Stomach smooth muscle (tissue), 2 donors: ENCODE data around the gene RABGAP1L.

ENCODE experiments used
- H3K27ac ChIP-seq: one replicate; pipeline ENCODE4 v1.7.0; 2013; ENCODE audit warnings: mild to moderate bottlenecking, low read length, inconsistent platforms
- H3K27me3 ChIP-seq, 2 donors: one replicate each; pipeline ENCODE4 v1.7.0; 2013; ENCODE audit warnings: low read length in 2 of 2; ENCODE audit not compliant: insufficient read depth in 2 of 2, control insufficient read depth in 1 of 2
- H3K36me3 ChIP-seq, 2 donors: one replicate each; pipeline ENCODE4 v1.7.0; 2013; ENCODE audit warnings: low read length in 2 of 2; ENCODE audit not compliant: control insufficient read depth in 2 of 2, insufficient read depth in 2 of 2
- H3K4me1 ChIP-seq: one replicate; pipeline ENCODE4 v1.7.0; 2013; ENCODE audit warnings: low read length; ENCODE audit not compliant: control insufficient read depth, insufficient read depth
- H3K4me3 ChIP-seq, 2 donors: one replicate each; pipeline ENCODE4 v1.7.0; 2013; ENCODE audit warnings: low read length in 2 of 2
- H3K9ac ChIP-seq, 2 donors: one replicate each; pipeline ENCODE4 v1.7.0; 2013; ENCODE audit warnings: low read length in 2 of 2, mild to moderate bottlenecking in 1 of 2
- H3K9me3 ChIP-seq, 2 donors: one replicate each; pipeline ENCODE4 v1.7.0; 2013; ENCODE audit warnings: low read length in 2 of 2; ENCODE audit not compliant: control insufficient read depth in 2 of 2
- donor health status: healthy.
- donor health status: Pancreatic carcinoma.

RABGAP1L gene

DNA sequence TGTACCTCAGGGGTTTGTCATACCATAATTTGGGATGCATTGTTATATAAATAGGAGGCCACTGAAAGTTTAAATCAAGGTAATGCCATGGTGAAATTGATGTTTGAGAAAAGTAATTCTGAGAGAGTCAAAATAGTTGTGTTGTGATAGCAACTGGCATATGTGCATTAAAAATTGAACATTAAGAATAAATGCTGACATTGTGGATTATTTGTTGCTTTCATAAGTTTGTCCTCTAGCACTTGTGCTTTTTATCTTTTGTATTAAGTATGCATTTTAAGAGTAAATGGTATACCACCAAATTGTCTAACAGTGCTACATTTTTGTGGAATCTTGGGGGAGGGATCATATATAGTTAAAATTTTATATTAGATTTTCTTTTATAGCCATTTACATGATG, 564.5 kb downstream of the RABGAP1L start:
- H3K27me3 ChIP-seq: no peaks in the 10 kb centered on the region
- no peaks in the 10 kb centered on the region for H3K36me3 ChIP-seq
- H3K9me3 ChIP-seq: no peaks in the 10 kb centered on the region
- H3K27ac ChIP-seq: no peak overlapping the region
- no peak overlapping the region for H3K9ac ChIP-seq
- no peak overlapping the region for H3K4me3 ChIP-seq
- no peaks in the 10 kb centered on the region for H3K4me1 ChIP-seq

DNA sequence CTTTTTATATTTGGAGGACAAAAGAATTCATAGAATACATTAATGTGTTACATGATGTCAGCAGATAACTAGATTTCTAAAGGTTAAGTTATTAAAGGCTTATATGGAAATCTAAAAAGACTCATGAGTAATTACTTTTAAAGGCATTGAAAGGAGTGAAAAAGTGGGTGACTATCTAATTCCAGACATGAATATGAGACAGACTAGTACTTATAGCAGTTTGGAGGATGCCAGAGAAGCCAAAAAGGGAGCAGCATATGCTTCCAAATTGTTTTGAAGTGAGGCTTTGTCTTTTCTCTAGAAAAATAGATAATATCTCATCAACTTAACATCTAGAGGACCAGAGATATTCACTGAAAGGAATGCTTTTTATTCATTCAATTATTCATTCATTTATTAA, 564.9 kb downstream of the RABGAP1L start:
- Histone ChIP-seq H3K4me3 (no peak overlapping the region), H3K36me3 (no peaks in the 10 kb centered on the region), H3K4me1 (no peaks in the 10 kb centered on the region), H3K9me3 (no peaks in the 10 kb centered on the region), H3K9ac (no peak overlapping the region), H3K27me3 (no peaks in the 10 kb centered on the region), H3K27ac (no peak overlapping the region)

DNA sequence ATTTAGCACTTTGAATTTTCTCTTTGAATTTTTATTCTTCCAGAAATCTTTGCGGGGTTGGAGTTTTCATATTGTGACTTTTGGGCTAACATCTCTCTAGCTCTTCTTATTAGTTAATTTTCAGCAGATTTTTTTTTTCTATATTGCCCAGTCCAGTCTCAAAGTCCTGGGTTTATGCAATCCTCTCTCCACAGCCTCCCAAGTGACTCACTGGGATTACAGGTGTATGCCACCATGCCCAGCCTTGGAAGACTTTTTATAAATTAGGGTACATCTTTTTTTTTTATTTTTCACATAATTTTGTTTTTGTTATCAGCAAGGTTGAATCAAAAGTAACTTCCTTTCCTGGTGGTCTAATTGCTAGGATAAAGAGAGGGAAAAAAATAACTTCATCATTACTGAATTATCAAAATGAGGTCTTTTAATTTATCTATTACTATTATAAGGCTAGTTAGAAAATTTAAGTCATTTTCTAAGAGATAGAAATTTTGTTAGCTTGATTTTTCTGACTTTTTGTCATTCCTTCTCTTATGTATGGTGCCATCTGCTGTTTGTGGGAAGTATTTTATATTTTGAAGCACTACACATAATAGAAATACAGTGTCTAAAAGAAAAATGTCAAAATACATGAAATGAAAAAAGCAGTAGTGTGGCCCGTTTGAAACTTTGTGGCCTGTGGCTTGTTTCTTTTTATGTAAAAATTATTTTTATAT, 567.0 kb downstream of the RABGAP1L start:
- Histone ChIP-seq H3K36me3 (no peaks in the 10 kb centered on the region), H3K27me3 (no peaks in the 10 kb centered on the region), H3K27ac (no peak overlapping the region), H3K9me3 (no peaks in the 10 kb centered on the region), H3K4me3 (no peak overlapping the region), H3K9ac (no peak overlapping the region), H3K4me1 (no peaks in the 10 kb centered on the region)

DNA sequence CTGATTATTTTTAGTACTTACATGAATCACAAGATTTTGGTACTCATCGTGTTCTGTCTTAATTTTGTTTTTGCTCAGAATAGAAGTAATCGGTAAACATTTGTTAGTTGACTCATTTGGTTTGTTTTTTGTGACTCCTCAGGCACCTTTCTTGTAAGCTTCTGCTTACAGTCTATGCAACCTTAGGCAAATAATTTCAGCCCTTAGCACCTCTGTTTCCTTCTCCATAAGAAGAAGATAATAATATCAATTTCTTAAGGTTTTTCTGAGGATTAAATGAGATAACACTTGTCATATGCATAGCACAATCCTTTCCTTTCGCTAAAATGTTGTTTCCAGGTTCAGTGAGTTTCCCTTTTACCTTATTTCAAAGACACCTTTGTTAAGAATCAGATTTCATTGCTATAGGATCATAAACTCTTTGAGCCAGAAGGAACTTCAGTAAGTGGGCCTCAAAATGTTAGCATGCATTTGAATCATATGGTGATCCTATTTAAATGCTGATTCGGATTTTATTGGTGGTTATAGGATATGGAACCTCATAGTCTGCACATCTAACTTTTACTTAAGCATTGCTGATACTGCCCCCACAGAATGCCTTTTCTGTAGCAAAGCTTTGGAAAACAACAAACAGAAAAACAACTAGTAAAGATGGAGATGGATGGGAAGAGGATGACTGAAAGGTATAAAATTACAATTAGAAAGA, 567.7 kb downstream of the RABGAP1L start:
- Histone ChIP-seq H3K4me1 (no peaks in the 10 kb centered on the region), H3K27ac (no peak overlapping the region), H3K4me3 (no peak overlapping the region), H3K9me3 (no peaks in the 10 kb centered on the region), H3K9ac (no peak overlapping the region), H3K36me3 (no peaks in the 10 kb centered on the region), H3K27me3 (no peaks in the 10 kb centered on the region)

DNA sequence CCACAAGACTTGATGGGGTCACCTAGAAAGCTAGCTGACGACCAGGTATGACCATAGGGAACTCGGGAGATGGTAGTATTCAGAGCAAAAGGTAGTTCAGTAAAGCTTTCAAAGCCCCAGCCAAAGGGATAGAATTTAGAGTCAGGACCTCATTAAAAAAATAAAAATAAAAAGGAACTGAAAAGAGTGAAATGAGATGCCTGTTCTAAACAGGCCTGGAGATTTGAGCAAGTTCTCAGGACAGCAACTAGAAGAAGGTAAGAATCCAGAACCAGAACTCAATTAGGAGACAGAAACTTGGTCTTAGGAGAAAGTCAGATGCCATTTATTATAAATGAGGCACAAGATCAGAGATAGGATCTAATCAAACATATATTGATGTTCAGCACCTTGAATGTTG, 575.0 kb downstream of the RABGAP1L start:
- no peak overlapping the region for H3K9ac ChIP-seq
- H3K36me3 ChIP-seq: no peaks in the 10 kb centered on the region
- H3K27me3 ChIP-seq: no peaks in the 10 kb centered on the region
- no peak overlapping the region for H3K27ac ChIP-seq
- H3K9me3 ChIP-seq: no peaks in the 10 kb centered on the region
- no peak overlapping the region for H3K4me3 ChIP-seq
- no peaks in the 10 kb centered on the region for H3K4me1 ChIP-seq

DNA sequence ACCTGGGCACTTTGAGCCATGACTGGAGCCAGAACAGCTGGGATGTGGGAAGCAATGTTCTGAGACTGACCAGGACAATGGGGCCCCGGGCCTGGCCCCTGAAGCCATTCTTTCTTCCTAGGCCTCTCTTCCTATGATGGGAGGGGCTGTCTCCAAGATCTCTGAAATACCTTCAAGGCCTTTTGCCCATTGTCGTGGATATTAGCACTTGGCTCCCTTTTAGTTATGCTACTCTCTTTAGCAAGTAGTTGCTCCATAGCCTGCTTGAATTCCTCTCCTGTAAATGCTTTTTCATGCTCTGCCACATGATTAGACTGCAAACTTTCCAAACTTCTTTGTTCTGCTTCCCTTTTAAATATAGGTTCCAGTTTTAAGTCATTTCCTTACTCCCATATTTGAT, 577.5 kb downstream of the RABGAP1L start:
- Histone ChIP-seq H3K4me3 (no peak overlapping the region), H3K9me3 (no peaks in the 10 kb centered on the region), H3K27me3 (no peaks in the 10 kb centered on the region), H3K27ac (no peak overlapping the region), H3K36me3 (no peaks in the 10 kb centered on the region), H3K4me1 (no peaks in the 10 kb centered on the region), H3K9ac (no peak overlapping the region)

DNA sequence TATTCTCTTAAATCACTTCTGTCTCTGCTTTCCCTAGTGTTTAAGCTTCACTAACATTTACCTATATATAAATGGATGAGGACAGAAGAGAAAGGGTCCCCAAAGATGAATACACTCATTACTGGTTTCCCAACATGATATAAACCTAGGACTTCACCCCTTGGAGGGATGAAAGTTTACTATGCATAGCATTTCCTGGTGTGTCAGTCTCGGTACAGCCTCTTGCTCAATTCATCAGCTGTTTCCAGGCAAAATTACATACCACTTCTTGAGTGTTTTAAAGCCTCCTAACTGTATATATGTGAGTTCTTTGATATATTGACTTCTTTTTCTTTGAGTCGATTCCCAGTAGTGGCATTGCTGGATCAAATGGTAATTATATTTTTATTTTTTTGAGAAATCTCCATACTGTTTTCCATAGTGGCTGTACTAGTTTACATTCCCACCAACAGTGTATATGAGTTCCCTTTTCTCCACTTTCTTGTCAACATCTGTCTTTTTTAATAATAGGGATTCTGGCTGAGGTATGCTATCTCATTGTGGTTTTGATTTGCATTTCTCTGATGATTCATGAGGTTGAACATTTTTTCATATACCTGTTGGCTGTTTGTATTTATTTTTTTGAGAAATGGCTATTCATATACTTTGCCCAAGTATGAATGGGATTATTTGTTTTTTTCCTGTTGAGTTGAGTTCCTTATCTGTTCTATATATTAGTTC, 581.1 kb downstream of the RABGAP1L start:
- Histone ChIP-seq H3K27me3 (no peaks in the 10 kb centered on the region), H3K9ac (no peak overlapping the region), H3K9me3 (no peaks in the 10 kb centered on the region), H3K36me3 (no peaks in the 10 kb centered on the region), H3K4me3 (no peak overlapping the region), H3K4me1 (no peaks in the 10 kb centered on the region), H3K27ac (no peak overlapping the region)

DNA sequence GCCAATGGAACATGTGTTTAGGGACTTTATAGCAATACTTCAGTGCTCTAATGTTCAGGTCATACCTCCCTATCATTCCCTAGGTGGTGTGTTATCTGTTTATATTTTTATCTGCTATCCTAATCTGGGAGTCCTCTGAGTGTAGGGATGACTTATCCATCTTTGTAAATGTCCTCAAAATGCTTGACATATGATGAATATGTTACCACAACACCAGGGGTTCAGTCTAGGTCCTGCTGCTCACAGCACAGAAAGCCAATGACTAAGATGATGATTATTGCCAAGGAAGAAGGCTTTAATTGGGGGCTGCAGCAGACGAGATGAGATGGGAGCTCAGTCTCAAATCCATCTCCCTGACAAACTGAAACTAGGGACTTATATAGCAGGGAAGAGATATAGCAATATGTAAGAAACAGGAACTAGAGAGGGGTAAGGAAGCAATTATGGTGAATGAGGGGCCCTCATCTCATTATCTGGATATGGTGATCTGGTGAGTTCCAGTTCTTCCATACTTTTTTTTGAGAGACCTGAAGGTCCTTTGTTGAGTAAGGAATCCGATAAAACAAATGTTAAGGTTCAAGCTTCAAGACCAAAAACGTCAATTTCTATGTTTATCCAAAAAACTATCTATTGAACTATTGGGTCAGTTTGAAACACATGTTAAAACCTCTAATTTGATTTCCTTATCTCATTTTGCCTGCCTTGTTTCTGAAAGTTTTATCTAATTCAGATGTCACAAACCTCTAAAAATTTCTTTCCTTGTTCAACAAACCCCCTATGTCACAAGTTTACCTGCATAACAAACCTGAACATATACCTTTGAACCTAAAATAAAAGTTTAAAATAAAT, 583.7 kb downstream of the RABGAP1L start:
- Histone ChIP-seq H3K9ac (no peak overlapping the region), H3K27me3 (no peaks in the 10 kb centered on the region), H3K36me3 (no peaks in the 10 kb centered on the region), H3K4me1 (no peaks in the 10 kb centered on the region), H3K9me3 (no peaks in the 10 kb centered on the region), H3K4me3 (no peak overlapping the region), H3K27ac (no peak overlapping the region)

DNA sequence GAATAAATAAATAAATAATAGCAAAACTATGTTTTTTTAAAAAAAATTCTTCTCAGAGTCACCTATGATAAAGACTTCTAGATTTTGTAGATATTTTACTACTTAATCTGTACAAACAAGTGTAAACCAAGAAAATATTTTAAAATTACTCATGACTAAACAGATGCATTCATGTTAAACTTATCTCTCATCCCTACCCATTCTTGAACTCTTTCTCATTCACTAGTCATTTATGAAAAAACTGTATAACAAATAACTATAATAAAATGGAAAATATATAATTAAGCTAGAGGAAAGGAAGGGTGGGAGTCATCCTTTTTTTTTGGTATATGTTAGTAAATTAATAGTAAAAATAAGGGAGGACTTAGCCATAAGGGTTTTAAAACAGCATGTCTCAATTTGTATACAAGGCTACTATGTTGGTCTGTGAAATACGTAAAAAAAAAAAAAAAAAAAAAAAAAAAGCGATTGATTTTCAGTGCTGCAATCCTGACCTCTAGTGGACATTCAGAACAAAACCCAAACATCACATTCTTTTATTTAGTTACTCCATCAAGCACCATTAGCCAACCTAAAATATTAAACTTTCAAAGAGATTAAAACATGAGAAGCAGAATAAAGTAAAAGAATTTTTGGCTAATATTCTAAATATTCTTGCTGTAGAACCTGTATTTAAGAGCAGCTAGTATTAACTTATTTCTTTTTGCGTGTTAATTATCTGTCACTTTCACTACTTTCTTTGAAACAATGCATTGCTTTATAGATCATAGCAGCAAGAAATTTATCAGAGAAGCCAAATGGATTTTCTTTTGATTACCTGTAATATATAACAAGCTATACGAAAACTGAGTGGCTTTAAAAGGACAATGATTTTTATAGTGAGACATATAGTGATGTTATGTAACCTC, 584.6 kb downstream of the RABGAP1L start:
- Histone ChIP-seq H3K4me3 (no peak overlapping the region), H3K9me3 (no peaks in the 10 kb centered on the region), H3K27me3 (no peaks in the 10 kb centered on the region), H3K4me1 (no peaks in the 10 kb centered on the region), H3K27ac (no peak overlapping the region), H3K9ac (no peak overlapping the region), H3K36me3 (no peaks in the 10 kb centered on the region)

DNA sequence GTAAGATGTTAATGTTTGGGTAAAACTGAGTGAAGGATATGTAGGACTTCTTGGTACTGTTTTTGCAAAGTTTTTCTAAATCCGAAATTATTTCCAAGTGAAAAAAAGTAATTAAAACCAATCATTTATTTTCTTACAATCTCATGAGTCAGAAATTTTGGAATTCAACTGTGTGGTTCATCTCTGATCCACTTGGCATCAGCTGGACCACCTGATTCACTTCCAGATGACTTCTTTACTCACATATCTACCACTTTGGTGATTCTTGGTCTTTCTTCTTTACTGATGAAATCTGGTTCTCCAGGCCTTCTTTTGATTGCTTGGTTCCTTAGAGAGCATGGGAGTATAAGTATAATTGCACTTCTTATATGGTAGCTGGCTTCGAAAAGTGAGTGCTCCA, 585.6 kb downstream of the RABGAP1L start:
- no peak overlapping the region for H3K9ac ChIP-seq
- H3K9me3 ChIP-seq: no peaks in the 10 kb centered on the region
- no peaks in the 10 kb centered on the region for H3K27me3 ChIP-seq
- H3K4me1 ChIP-seq: no peaks in the 10 kb centered on the region
- H3K27ac ChIP-seq: no peak overlapping the region
- H3K4me3 ChIP-seq: no peak overlapping the region
- H3K36me3 ChIP-seq: no peaks in the 10 kb centered on the region
